ENCODE data around the gene FUT3. TPM values are rescaled to one million over a fixed set of nuclear protein-coding genes. Genes with fewer than 3 reads are reported as not detected.

FUT3 gene
- total RNA-seq, 1 experiment from 2014 or later: not detected

- no peak overlapping the region for H3K27ac ChIP-seq (ENCODE audit: insufficient read length, low read depth, low read length)
- no peak overlapping the region for H2BK120ac ChIP-seq (ENCODE audit: low read depth, low read length, poor library complexity, severe bottlenecking)
- TF ChIP-seq CTCF (conservative IDR thresholded peaks at IDR 0.05): no peak
- no peak overlapping the region for H3K18ac ChIP-seq (ENCODE audit: insufficient read length, low read depth, low read length)
- no peak overlapping the region for H2BK20ac ChIP-seq (ENCODE audit: low read depth, low read length, poor library complexity, severe bottlenecking)
- peak overlapping the region; percentile 31 for H3K4me2 ChIP-seq (ENCODE audit: insufficient read depth, insufficient read length, low read length)
- Mint-ChIP-seq H3K36me3 (ENCODE audit: insufficient read depth in 1 of 3, low read depth in 3 of 3) (peaks cover 0 to 4% (median 0%) of the 10 kb centered on the region in 3 experiments; a peak in 2 of 7 replicates), H3K4me3 (peak overlapping the region; percentile 34 to 62; a peak in 3 of 5 replicates), H3K27me3 (ENCODE audit: low read depth) (peaks cover 54% of the 10 kb centered on the region), H3K4me1 (peaks cover 15 to 30% of the 10 kb centered on the region in 2 experiments), H3K9me3 (peaks cover 0 to 4% of the 10 kb centered on the region in 2 experiments; a peak in 3 of 5 replicates), H3K27ac (no peak overlapping the region; a peak in 1 of 7 replicates)
- H3K9me3 ChIP-seq (ENCODE audit: control insufficient read depth, low read depth, low read length): no peaks in the 10 kb centered on the region
- no peak overlapping the region for H2BK5ac ChIP-seq (ENCODE audit: insufficient read length, low read length)
- H4K8ac ChIP-seq (replicated peaks; ENCODE audit: insufficient read length, low read depth, low read length): no peak overlapping the region
- H2BK15ac ChIP-seq (ENCODE audit: low read depth, low read length): no peak overlapping the region
- no peak overlapping the region for H3K9ac ChIP-seq (ENCODE audit: extremely low read depth, insufficient read length, low read length)
- H3K79me2 ChIP-seq (ENCODE audit: insufficient read depth, low read length): no peaks in the 10 kb centered on the region
- no peak overlapping the region for H2AFZ ChIP-seq (ENCODE audit: low read length)
- H3K27me3 ChIP-seq (ENCODE audit: insufficient read depth, low read length): no peaks in the 10 kb centered on the region; the same call in 1 of the 2 replicates
- H3K56ac ChIP-seq (ENCODE audit: insufficient read length, low read depth, low read length): no peak overlapping the region
- no CpG with 5 or more reads among the region's 33 CpGs for WGBS (ENCODE audit: extremely low coverage, insufficient read length, low lambda C conversion rate)
- no peak overlapping the region for H4K5ac ChIP-seq (ENCODE audit: insufficient read length, low read depth, low read length)
- H4K91ac ChIP-seq (ENCODE audit: insufficient read length, low read depth, low read length): no peak overlapping the region
- H2BK12ac ChIP-seq (ENCODE audit: insufficient read length, low read depth, low read length): no peak overlapping the region
- peak; percentile 80 for DNase-seq
- H4K20me1 ChIP-seq (ENCODE audit: control insufficient read depth, insufficient read depth, insufficient read length): no peaks in the 10 kb centered on the region
- H3K14ac ChIP-seq (ENCODE audit: insufficient read depth, low read length): no peak overlapping the region
- no peaks in the 10 kb centered on the region for H3K4me1 ChIP-seq (ENCODE audit: insufficient read depth, low read length)
- no peak overlapping the region for H2AK5ac ChIP-seq (ENCODE audit: insufficient read length, low read length)
- H3K4ac ChIP-seq (ENCODE audit: low read depth, low read length): no peak overlapping the region
- no peak overlapping the region for H3K23ac ChIP-seq (ENCODE audit: insufficient read length, low read depth, low read length)
- H3K23me2 ChIP-seq (ENCODE audit: insufficient read length, low read depth, low read length, poor library complexity, severe bottlenecking): peaks cover 6% of the 10 kb centered on the region
- no peak overlapping the region for H3T11ph ChIP-seq (ENCODE audit: low read length)
- H3K79me1 ChIP-seq (ENCODE audit: insufficient read depth, low read depth, low read length, poor library complexity, severe bottlenecking): no peaks in the 10 kb centered on the region
Measured at GRCh38 chr19:5801796-5802619, 49.2 kb downstream of the FUT3 start.

All from H9 (cell line).